Measurements from ENCODE around the gene NOPCHAP1.
"Not testable (repeated sequence)": the region's sequence is repeated elsewhere in the genome, so short reads cannot be mapped to it uniquely, and the experiment has no call there.

NOPCHAP1 gene

GRCh38 chr12:104976703-104977102, 9.4 kb upstream of the NOPCHAP1 start:
- no peak for TF ChIP-seq POU2F2 (IDR thresholded peaks at IDR 0.05; ENCODE audit: low read depth, low read length)
- TF ChIP-seq SPI1 (IDR thresholded peaks at IDR 0.05; ENCODE audit: low read depth, low read length), result no peak
- TF ChIP-seq POLR2AphosphoS5 (IDR thresholded peaks at IDR 0.05; ENCODE audit: low read depth, low read length), result no peak
- no peak for TF ChIP-seq PAX5 (IDR thresholded peaks at IDR 0.05; ENCODE audit: insufficient read depth, low read length, severe bottlenecking)
- no peak for TF ChIP-seq POLR2A (IDR thresholded peaks at IDR 0.05; ENCODE audit: low read depth, low read length)
- TF ChIP-seq TAF1 (IDR thresholded peaks at IDR 0.05; ENCODE audit: low read depth, low read length), result no peak
- DNase-seq (ENCODE audit: insufficient read length, low spot score) (no peak), FAIRE-seq (no peak)

GRCh38 chr12:104977688-104978087, 8.4 kb upstream of the NOPCHAP1 start:
- FAIRE-seq; DNase-seq (ENCODE audit: insufficient read length, low spot score): not testable (repeated sequence)

GRCh38 chr12:104985206-104985605, 910 bp upstream of the NOPCHAP1 start:
- TF ChIP-seq SPI1 (IDR thresholded peaks at IDR 0.05; ENCODE audit: low read depth, low read length) (no peak), PAX5 (IDR thresholded peaks at IDR 0.05; ENCODE audit: insufficient read depth, low read length, severe bottlenecking) (no peak), TAF1 (IDR thresholded peaks at IDR 0.05; ENCODE audit: low read depth, low read length) (no peak), POLR2AphosphoS5 (IDR thresholded peaks at IDR 0.05; ENCODE audit: low read depth, low read length) (no peak), POLR2A (IDR thresholded peaks at IDR 0.05; ENCODE audit: low read depth, low read length) (no peak), POU2F2 (IDR thresholded peaks at IDR 0.05; ENCODE audit: low read depth, low read length) (no peak)
- DNase-seq (ENCODE audit: insufficient read length, low spot score) (no peak), FAIRE-seq (no peak)

GRCh38 chr12:104990950-104991349, 4.8 kb downstream of the NOPCHAP1 start:
- FAIRE-seq (no peak), DNase-seq (ENCODE audit: insufficient read length, low spot score) (no peak)
- TF ChIP-seq POLR2A (IDR thresholded peaks at IDR 0.05; ENCODE audit: low read depth, low read length) (no peak), POU2F2 (IDR thresholded peaks at IDR 0.05; ENCODE audit: low read depth, low read length) (no peak), TAF1 (IDR thresholded peaks at IDR 0.05; ENCODE audit: low read depth, low read length) (no peak), SPI1 (IDR thresholded peaks at IDR 0.05; ENCODE audit: low read depth, low read length) (no peak), POLR2AphosphoS5 (IDR thresholded peaks at IDR 0.05; ENCODE audit: low read depth, low read length) (no peak), PAX5 (IDR thresholded peaks at IDR 0.05; ENCODE audit: insufficient read depth, low read length, severe bottlenecking) (no peak)

- no peak for TF ChIP-seq POU2F2 (IDR thresholded peaks at IDR 0.05; ENCODE audit: low read depth, low read length)
- no peak for TF ChIP-seq PAX5 (IDR thresholded peaks at IDR 0.05; ENCODE audit: insufficient read depth, low read length, severe bottlenecking)
- no peak for TF ChIP-seq POLR2AphosphoS5 (IDR thresholded peaks at IDR 0.05; ENCODE audit: low read depth, low read length)
- no peak for TF ChIP-seq TAF1 (IDR thresholded peaks at IDR 0.05; ENCODE audit: low read depth, low read length)
- TF ChIP-seq POLR2A (IDR thresholded peaks at IDR 0.05; ENCODE audit: low read depth, low read length), result no peak
- no peak for TF ChIP-seq SPI1 (IDR thresholded peaks at IDR 0.05; ENCODE audit: low read depth, low read length)
- no peak for FAIRE-seq
Observed at GRCh38 chr12:104991565-104992128, 5.5 kb downstream of the NOPCHAP1 start.

GRCh38 chr12:104994336-104994735, 8.2 kb downstream of the NOPCHAP1 start:
- DNase-seq (ENCODE audit: insufficient read length, low spot score) (no peak), FAIRE-seq (no peak)
- TF ChIP-seq PAX5 (IDR thresholded peaks at IDR 0.05; ENCODE audit: insufficient read depth, low read length, severe bottlenecking) (no peak), POLR2A (IDR thresholded peaks at IDR 0.05; ENCODE audit: low read depth, low read length) (no peak), POLR2AphosphoS5 (IDR thresholded peaks at IDR 0.05; ENCODE audit: low read depth, low read length) (no peak), SPI1 (IDR thresholded peaks at IDR 0.05; ENCODE audit: low read depth, low read length) (no peak), TAF1 (IDR thresholded peaks at IDR 0.05; ENCODE audit: low read depth, low read length) (no peak), POU2F2 (IDR thresholded peaks at IDR 0.05; ENCODE audit: low read depth, low read length) (no peak)

More at GRCh38 chr12:104991565-104992128, 5.5 kb downstream of the NOPCHAP1 start:
- DNase-seq (ENCODE audit: insufficient read length, low spot score), result no peak

GRCh38 chr12:104997541-104997940, 11.4 kb downstream of the NOPCHAP1 start:
- TF ChIP-seq POU2F2 (IDR thresholded peaks at IDR 0.05; ENCODE audit: low read depth, low read length) (no peak), TAF1 (IDR thresholded peaks at IDR 0.05; ENCODE audit: low read depth, low read length) (no peak), PAX5 (IDR thresholded peaks at IDR 0.05; ENCODE audit: insufficient read depth, low read length, severe bottlenecking) (no peak), POLR2AphosphoS5 (IDR thresholded peaks at IDR 0.05; ENCODE audit: low read depth, low read length) (no peak), SPI1 (IDR thresholded peaks at IDR 0.05; ENCODE audit: low read depth, low read length) (no peak), POLR2A (IDR thresholded peaks at IDR 0.05; ENCODE audit: low read depth, low read length) (no peak)
- DNase-seq (ENCODE audit: insufficient read length, low spot score) (no peak), FAIRE-seq (no peak)

GRCh38 chr12:104998423-104999346, 12.6 kb downstream of the NOPCHAP1 start:
- FAIRE-seq (no peak), DNase-seq (ENCODE audit: insufficient read length, low spot score) (no peak)
- TF ChIP-seq POLR2AphosphoS5 (IDR thresholded peaks at IDR 0.05; ENCODE audit: low read depth, low read length), result no peak
- no peak for TF ChIP-seq POLR2A (IDR thresholded peaks at IDR 0.05; ENCODE audit: low read depth, low read length)
- TF ChIP-seq TAF1 (IDR thresholded peaks at IDR 0.05; ENCODE audit: low read depth, low read length), result no peak
- no peak for TF ChIP-seq SPI1 (IDR thresholded peaks at IDR 0.05; ENCODE audit: low read depth, low read length)
- no peak for TF ChIP-seq PAX5 (IDR thresholded peaks at IDR 0.05; ENCODE audit: insufficient read depth, low read length, severe bottlenecking)
- no peak for TF ChIP-seq POU2F2 (IDR thresholded peaks at IDR 0.05; ENCODE audit: low read depth, low read length)

- no peak for TF ChIP-seq POLR2A (IDR thresholded peaks at IDR 0.05; ENCODE audit: low read depth, low read length)
- TF ChIP-seq POLR2AphosphoS5 (IDR thresholded peaks at IDR 0.05; ENCODE audit: low read depth, low read length), result no peak
- DNase-seq (ENCODE audit: insufficient read length, low spot score), result no peak
- no peak for FAIRE-seq
Observed at GRCh38 chr12:104999347-104999685, 13.2 kb downstream of the NOPCHAP1 start.

GRCh38 chr12:105001476-105001875, 15.4 kb downstream of the NOPCHAP1 start:
- no peak for FAIRE-seq
- no peak for TF ChIP-seq POLR2AphosphoS5 (IDR thresholded peaks at IDR 0.05; ENCODE audit: low read depth, low read length)
- TF ChIP-seq POU2F2 (IDR thresholded peaks at IDR 0.05; ENCODE audit: low read depth, low read length), result no peak
- no peak for TF ChIP-seq PAX5 (IDR thresholded peaks at IDR 0.05; ENCODE audit: insufficient read depth, low read length, severe bottlenecking)
- no peak for TF ChIP-seq SPI1 (IDR thresholded peaks at IDR 0.05; ENCODE audit: low read depth, low read length)
- TF ChIP-seq TAF1 (IDR thresholded peaks at IDR 0.05; ENCODE audit: low read depth, low read length), result no peak
- no peak for TF ChIP-seq POLR2A (IDR thresholded peaks at IDR 0.05; ENCODE audit: low read depth, low read length)
- DNase-seq (ENCODE audit: insufficient read length, low spot score), result no peak

All from GM12891 (cell line).